GM10266 (cell line): ENCODE data around the gene IER5L.

Experiments used
- DNase-seq: peaks from one replicate; pipeline ENCODE4 v3.0.0; 2012; ENCODE audit errors: extremely low spot score
- TF ChIP-seq, protein P1 (sequence below): IDR thresholded peaks from 2 replicates; pipeline ENCODE4 v1.5.1; 2012; ENCODE audit warnings: mild to moderate bottlenecking, low read depth; ENCODE audit not compliant: control insufficient read depth, insufficient read depth; ENCODE audit errors: missing control alignments

Gene IER5L

DNA sequence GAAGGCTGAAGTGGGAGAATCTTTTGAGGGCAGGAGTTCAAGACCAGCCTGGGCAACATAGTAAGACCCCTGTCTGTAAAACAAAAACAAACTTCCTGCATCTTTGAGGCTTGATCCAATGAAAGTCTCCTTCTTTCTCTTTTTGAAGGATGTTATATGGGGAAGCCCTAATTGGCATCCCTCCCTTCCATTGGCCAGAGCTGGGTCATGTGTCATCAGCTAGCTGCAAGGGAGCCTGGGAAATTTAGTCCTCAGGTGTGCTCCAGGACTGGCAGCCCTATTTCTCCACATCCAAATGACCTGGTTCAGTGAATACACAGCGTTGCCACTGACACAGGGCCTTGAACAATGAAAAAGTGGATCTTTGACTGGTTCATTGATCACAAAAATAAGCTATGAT, 9.0 kb upstream of the IER5L start:
- TF ChIP-seq, protein P1, sequence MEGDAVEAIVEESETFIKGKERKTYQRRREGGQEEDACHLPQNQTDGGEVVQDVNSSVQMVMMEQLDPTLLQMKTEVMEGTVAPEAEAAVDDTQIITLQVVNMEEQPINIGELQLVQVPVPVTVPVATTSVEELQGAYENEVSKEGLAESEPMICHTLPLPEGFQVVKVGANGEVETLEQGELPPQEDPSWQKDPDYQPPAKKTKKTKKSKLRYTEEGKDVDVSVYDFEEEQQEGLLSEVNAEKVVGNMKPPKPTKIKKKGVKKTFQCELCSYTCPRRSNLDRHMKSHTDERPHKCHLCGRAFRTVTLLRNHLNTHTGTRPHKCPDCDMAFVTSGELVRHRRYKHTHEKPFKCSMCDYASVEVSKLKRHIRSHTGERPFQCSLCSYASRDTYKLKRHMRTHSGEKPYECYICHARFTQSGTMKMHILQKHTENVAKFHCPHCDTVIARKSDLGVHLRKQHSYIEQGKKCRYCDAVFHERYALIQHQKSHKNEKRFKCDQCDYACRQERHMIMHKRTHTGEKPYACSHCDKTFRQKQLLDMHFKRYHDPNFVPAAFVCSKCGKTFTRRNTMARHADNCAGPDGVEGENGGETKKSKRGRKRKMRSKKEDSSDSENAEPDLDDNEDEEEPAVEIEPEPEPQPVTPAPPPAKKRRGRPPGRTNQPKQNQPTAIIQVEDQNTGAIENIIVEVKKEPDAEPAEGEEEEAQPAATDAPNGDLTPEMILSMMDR, result no peak
- DNase-seq, result no peak

DNA sequence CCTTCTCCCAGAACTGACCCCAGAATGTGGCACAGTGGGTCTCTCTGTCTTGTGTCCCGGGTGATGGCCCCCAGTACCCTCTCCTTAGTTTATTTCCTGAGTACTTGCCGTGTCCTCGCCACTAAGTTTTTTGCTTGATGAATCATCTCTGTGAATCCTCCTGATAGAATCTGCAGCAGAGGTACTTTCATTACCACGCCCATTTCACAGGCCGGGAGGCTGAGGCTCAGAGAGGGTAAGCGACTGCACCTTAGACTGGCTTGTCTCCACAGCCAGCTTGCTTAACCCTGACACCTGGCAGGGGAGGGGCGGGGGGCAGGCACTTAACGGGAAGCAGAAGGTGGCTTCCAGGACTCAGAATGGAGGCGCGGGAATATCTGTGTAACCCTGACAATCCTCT, 7.9 kb upstream of the IER5L start:
- no peak for DNase-seq
- TF ChIP-seq, protein P1, result no peak

DNA sequence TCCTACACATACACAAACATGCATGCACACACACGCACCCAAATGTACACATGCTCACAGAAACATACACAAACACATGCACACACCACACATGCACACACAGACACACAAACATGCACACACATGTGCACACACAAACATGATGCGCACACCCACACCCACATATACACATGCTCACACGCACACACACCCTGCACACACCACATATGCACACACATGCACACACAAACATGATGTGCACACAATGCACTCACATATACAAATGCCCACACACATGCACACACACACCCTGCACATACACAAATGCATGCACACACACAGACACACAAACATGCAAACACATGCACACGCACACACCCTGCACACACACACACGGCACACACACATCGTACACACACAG, 7.3 kb upstream of the IER5L start:
- TF ChIP-seq, protein P1, result no peak
- no peak for DNase-seq

DNA sequence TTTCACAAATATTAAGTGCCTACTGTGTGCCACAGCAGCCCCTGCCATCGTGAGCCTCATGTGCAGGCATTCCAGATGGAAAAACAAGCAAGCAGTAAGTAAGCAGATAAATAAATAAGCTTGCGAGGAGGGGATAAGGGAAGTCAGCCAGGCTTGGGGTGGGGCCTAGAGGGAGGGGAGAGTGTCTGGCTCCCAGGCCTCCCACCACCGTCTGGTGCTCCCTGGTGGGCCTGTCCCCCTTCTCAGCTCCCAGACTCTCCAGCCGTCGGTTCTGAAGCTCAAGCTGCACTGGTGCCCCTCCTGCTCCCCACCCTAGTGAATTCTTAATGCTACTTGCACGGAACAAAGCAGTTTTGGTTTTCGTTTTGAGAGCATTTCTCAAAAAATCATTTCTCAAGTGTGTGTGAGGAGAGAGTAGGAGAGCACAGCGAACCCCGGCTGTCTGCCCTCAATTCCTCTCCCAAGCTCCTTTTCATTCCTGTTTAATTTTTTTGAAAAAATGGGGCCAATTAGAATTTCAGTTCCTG, 6.6 kb upstream of the IER5L start:
- TF ChIP-seq, protein P1, result no peak

DNA sequence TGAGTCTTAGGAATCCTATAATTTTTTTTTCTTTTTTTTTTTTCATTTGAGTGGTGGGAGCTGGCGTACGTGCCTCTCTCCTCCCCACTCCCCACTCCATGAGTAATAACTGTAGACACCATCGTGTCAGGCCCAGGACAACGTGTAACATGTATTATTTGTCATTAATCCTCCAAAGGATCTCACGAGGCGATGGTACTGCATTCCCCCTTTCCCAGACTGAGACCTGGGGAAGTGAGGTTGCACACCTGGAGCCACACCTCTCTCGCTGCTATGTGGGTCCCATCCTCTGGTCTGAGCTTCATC, 6.1 kb upstream of the IER5L start:
- DNase-seq, result no peak
- TF ChIP-seq, protein P1, result no peak

More for the DNA sequence above, 6.6 kb upstream of the IER5L start:
- no peak for DNase-seq

DNA sequence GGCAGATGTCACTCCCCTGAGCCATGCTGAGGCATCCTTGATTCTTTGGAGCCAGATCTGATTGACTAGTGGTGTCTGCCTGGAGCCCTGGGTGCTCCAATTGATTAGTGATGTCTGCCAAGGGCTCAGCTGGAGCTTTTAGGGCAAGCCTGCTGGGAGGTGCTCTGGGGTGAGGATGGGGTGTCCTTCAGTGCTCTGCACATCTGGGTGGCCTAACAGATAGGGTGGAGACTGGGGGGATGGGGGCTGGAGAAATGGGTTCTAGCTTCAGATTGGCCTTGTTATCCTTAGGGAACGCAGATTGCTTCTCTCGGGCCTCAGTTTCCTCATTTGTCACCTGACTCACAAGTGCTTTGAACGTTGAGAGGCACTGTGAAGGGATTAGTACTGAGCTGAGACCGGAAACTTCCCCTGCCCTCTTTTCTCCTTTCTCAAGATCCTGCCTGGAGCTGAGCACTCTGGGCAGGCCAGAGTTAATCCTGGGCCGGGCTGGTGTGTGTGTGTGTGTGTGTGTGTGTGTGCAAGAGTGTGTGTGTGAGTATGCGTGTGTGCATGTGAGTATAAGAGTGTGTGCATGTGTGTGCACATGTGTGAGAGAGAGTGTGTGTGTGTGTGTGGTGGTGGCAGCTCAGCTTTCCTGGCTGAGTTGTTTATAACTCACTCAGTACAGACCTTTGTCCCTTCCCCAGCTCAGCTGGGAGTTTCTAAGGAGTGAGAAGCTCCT, 5.6 kb upstream of the IER5L start:
- no peak for DNase-seq
- TF ChIP-seq, protein P1, result no peak

DNA sequence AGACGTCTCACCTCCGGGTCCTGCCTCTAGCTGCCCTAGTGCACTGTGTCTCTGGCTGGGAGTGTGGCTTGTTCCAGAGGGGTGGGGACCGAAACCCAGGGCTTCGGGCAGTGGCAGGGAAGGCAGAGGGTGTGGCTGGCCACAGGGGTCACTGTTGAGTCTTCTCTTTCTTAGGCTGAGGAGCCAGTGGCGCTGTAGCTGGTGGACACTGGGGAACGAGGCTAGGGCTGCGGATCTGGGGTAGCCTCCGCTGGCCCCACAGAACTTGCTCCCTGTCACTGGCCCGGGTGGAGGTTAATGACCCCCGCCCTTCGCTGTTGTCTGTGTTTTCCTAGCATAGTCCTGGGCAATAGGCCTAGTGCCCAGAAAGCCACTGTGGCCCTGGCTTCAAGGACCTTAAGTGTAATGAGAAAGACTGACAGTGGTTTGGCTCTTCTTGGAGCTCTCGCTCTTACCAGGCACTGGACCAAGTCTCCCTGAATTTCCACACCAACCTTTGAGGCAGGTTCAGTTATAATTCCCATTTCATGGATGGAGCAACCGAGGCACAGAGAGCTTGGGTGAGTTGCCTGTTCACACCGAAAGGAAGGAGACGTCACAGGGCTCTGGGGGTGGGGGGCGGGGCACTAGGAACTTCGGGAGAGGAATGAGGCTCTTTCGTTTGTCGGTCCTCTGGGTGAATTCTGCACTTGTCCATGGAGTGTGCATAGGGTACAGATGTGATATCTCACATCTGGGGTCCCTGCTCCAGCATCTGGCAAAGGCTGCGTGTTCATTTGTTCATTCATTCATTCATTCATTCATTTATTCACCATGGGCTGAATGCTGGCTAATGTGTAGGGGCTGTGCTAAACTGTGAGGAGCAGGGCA, 4.8 kb upstream of the IER5L start:
- TF ChIP-seq, protein P1, result peak; percentile 32
- DNase-seq, result no peak
